ENCODE measurements around the gene CCDC83.

The CCDC83 gene

GRCh38 chr11:85955531-85955930, 100.3 kb downstream of the CCDC83 start:
- Histone ChIP-seq H2BK12ac (ENCODE audit: low read length in 2 of 2) (no peak overlapping the region), H3K9ac (ENCODE audit: low read length) (peak overlapping the region; percentile 23), H3K9me3 (ENCODE audit: control insufficient read depth, low read length) (no peaks in the 10 kb centered on the region), H3K18ac (ENCODE audit: low read depth in 1 of 2, low read length in 2 of 2) (no peak overlapping the region), H2BK5ac (ENCODE audit: low read depth, low read length, poor library complexity, severe bottlenecking) (no peak overlapping the region), H3K27ac (ENCODE audit: low read length, poor library complexity, severe bottlenecking) (peak overlapping the region; percentile 74), H2BK15ac (ENCODE audit: low read depth, poor library complexity, severe bottlenecking) (no peak overlapping the region), H4K91ac (ENCODE audit: low read length) (no peak overlapping the region), H3K14ac (ENCODE audit: low read length in 2 of 2) (no peak overlapping the region), H3K36me3 (ENCODE audit: control insufficient read depth in 1 of 2, insufficient read depth in 2 of 2, low read depth in 1 of 2, low read length in 2 of 2) (peaks cover 17 to 69% of the 10 kb centered on the region in 2 experiments), H4K8ac (ENCODE audit: low read length) (no peak overlapping the region), H2AK5ac (ENCODE audit: low read length, severe bottlenecking) (no peak overlapping the region), H3K79me1 (replicated peaks; ENCODE audit: low read length, poor library complexity, severe bottlenecking) (peaks cover 15% of the 10 kb centered on the region), H3K4me1 (ENCODE audit: control insufficient read depth, insufficient read depth, low read depth, low read length) (peaks cover 10% of the 10 kb centered on the region), H2BK120ac (ENCODE audit: low read depth, low read length) (no peak overlapping the region), H3K4ac (ENCODE audit: low read depth in 1 of 2, low read length in 2 of 2) (no peak overlapping the region), H2AFZ (ENCODE audit: low read depth, low read length) (no peak overlapping the region), H3K23ac (ENCODE audit: low read length in 2 of 2) (no peak overlapping the region), H3K27me3 (ENCODE audit: control insufficient read depth in 1 of 2, insufficient read depth in 1 of 2, low read length in 2 of 2) (no peaks in the 10 kb centered on the region), H3K4me3 (ENCODE audit: insufficient read depth in 1 of 2, low read depth in 1 of 2, low read length in 2 of 2) (no peak overlapping the region), H3K4me2 (ENCODE audit: low read length, poor library complexity, severe bottlenecking) (no peak overlapping the region)
- 43% methylated on average over 1 of the region's 1 CpG for WGBS
- peak; percentile 75 for DNase-seq

GRCh38 chr11:85960678-85961077, 105.5 kb downstream of the CCDC83 start:
- Histone ChIP-seq H4K91ac (ENCODE audit: low read length) (no peak overlapping the region), H2AFZ (ENCODE audit: low read depth, low read length) (no peak overlapping the region), H3K4me3 (ENCODE audit: insufficient read depth in 1 of 2, low read depth in 1 of 2, low read length in 2 of 2) (no peak overlapping the region), H3K79me1 (replicated peaks; ENCODE audit: low read length, poor library complexity, severe bottlenecking) (peaks cover 6% of the 10 kb centered on the region), H3K4me2 (ENCODE audit: low read length, poor library complexity, severe bottlenecking) (no peak overlapping the region), H2AK5ac (ENCODE audit: low read length, severe bottlenecking) (no peak overlapping the region), H3K18ac (ENCODE audit: low read depth in 1 of 2, low read length in 2 of 2) (no peak overlapping the region), H2BK5ac (ENCODE audit: low read depth, low read length, poor library complexity, severe bottlenecking) (no peak overlapping the region), H4K8ac (ENCODE audit: low read length) (no peak overlapping the region), H3K9me3 (ENCODE audit: control insufficient read depth, low read length) (no peaks in the 10 kb centered on the region), H3K9ac (ENCODE audit: low read length) (no peak overlapping the region), H3K27me3 (ENCODE audit: control insufficient read depth in 1 of 2, insufficient read depth in 1 of 2, low read length in 2 of 2) (no peaks in the 10 kb centered on the region), H3K4me1 (ENCODE audit: control insufficient read depth, insufficient read depth, low read depth, low read length) (peaks cover 7% of the 10 kb centered on the region), H2BK15ac (ENCODE audit: low read depth, poor library complexity, severe bottlenecking) (no peak overlapping the region), H3K4ac (ENCODE audit: low read depth in 1 of 2, low read length in 2 of 2) (no peak overlapping the region), H3K27ac (ENCODE audit: low read length, poor library complexity, severe bottlenecking) (no peak overlapping the region), H2BK12ac (ENCODE audit: low read length in 2 of 2) (no peak overlapping the region), H2BK120ac (ENCODE audit: low read depth, low read length) (no peak overlapping the region), H3K14ac (ENCODE audit: low read length in 2 of 2) (no peak overlapping the region), H3K23ac (ENCODE audit: low read length in 2 of 2) (no peak overlapping the region), H3K36me3 (ENCODE audit: control insufficient read depth in 1 of 2, insufficient read depth in 2 of 2, low read depth in 1 of 2, low read length in 2 of 2) (peaks cover 14 to 88% of the 10 kb centered on the region in 2 experiments)
- no peak for DNase-seq
- 96% methylated on average over 3 of the region's 3 CpGs for WGBS

- H2BK12ac ChIP-seq (ENCODE audit: low read length in 2 of 2): no peak overlapping the region
- H3K18ac ChIP-seq (ENCODE audit: low read depth in 1 of 2, low read length in 2 of 2): no peak overlapping the region
- no peak overlapping the region for H3K4me3 ChIP-seq (ENCODE audit: insufficient read depth in 1 of 2, low read depth in 1 of 2, low read length in 2 of 2)
- no peak overlapping the region for H3K4ac ChIP-seq (ENCODE audit: low read depth in 1 of 2, low read length in 2 of 2)
- H2BK5ac ChIP-seq (ENCODE audit: low read depth, low read length, poor library complexity, severe bottlenecking): no peak overlapping the region
- H3K23ac ChIP-seq (ENCODE audit: low read length in 2 of 2): no peak overlapping the region
- no peaks in the 10 kb centered on the region for H3K27me3 ChIP-seq (ENCODE audit: control insufficient read depth in 1 of 2, insufficient read depth in 1 of 2, low read length in 2 of 2)
- no peak overlapping the region for H4K8ac ChIP-seq (ENCODE audit: low read length)
- no peak overlapping the region for H2BK15ac ChIP-seq (ENCODE audit: low read depth, poor library complexity, severe bottlenecking)
- H3K9me3 ChIP-seq (ENCODE audit: control insufficient read depth, low read length): no peaks in the 10 kb centered on the region
- 69% methylated on average over 6 of the region's 6 CpGs for WGBS
- H2AFZ ChIP-seq (ENCODE audit: low read depth, low read length): no peak overlapping the region
- H2AK5ac ChIP-seq (ENCODE audit: low read length, severe bottlenecking): no peak overlapping the region
- peaks cover 19 to 86% of the 10 kb centered on the region in 2 experiments for H3K36me3 ChIP-seq (ENCODE audit: control insufficient read depth in 1 of 2, insufficient read depth in 2 of 2, low read depth in 1 of 2, low read length in 2 of 2)
- H3K27ac ChIP-seq (ENCODE audit: low read length, poor library complexity, severe bottlenecking): no peak overlapping the region
- H3K79me1 ChIP-seq (replicated peaks; ENCODE audit: low read length, poor library complexity, severe bottlenecking): peaks cover 6% of the 10 kb centered on the region
- H3K9ac ChIP-seq (ENCODE audit: low read length): no peak overlapping the region
- no peak overlapping the region for H4K91ac ChIP-seq (ENCODE audit: low read length)
- no peak overlapping the region for H3K14ac ChIP-seq (ENCODE audit: low read length in 2 of 2)
- H3K4me2 ChIP-seq (ENCODE audit: low read length, poor library complexity, severe bottlenecking): no peak overlapping the region
- no peak overlapping the region for H2BK120ac ChIP-seq (ENCODE audit: low read depth, low read length)
- peaks cover 7% of the 10 kb centered on the region for H3K4me1 ChIP-seq (ENCODE audit: control insufficient read depth, insufficient read depth, low read depth, low read length)
- DNase-seq: no peak
Observed at GRCh38 chr11:85961130-85961529, 105.9 kb downstream of the CCDC83 start.

GRCh38 chr11:85961930-85962363, 106.8 kb downstream of the CCDC83 start:
- WGBS: 87% methylated on average over 5 of the region's 5 CpGs

More at GRCh38 chr11:85961930-85962363, 106.8 kb downstream of the CCDC83 start:
- Histone ChIP-seq H3K14ac (ENCODE audit: low read length in 2 of 2) (no peak overlapping the region), H3K36me3 (ENCODE audit: control insufficient read depth in 1 of 2, insufficient read depth in 2 of 2, low read depth in 1 of 2, low read length in 2 of 2) (peaks cover 15 to 86% of the 10 kb centered on the region in 2 experiments), H3K79me1 (replicated peaks; ENCODE audit: low read length, poor library complexity, severe bottlenecking) (peaks cover 6% of the 10 kb centered on the region), H2AFZ (ENCODE audit: low read depth, low read length) (no peak overlapping the region), H3K9ac (ENCODE audit: low read length) (no peak overlapping the region), H4K8ac (ENCODE audit: low read length) (no peak overlapping the region), H4K91ac (ENCODE audit: low read length) (no peak overlapping the region), H3K4me2 (ENCODE audit: low read length, poor library complexity, severe bottlenecking) (no peak overlapping the region), H2BK120ac (ENCODE audit: low read depth, low read length) (no peak overlapping the region), H3K18ac (ENCODE audit: low read depth in 1 of 2, low read length in 2 of 2) (no peak overlapping the region), H3K27me3 (ENCODE audit: control insufficient read depth in 1 of 2, insufficient read depth in 1 of 2, low read length in 2 of 2) (no peaks in the 10 kb centered on the region), H2BK12ac (ENCODE audit: low read length in 2 of 2) (no peak overlapping the region), H3K4me3 (ENCODE audit: insufficient read depth in 1 of 2, low read depth in 1 of 2, low read length in 2 of 2) (no peak overlapping the region), H3K9me3 (ENCODE audit: control insufficient read depth, low read length) (no peaks in the 10 kb centered on the region), H2BK15ac (ENCODE audit: low read depth, poor library complexity, severe bottlenecking) (no peak overlapping the region), H3K4me1 (ENCODE audit: control insufficient read depth, insufficient read depth, low read depth, low read length) (peaks cover 5% of the 10 kb centered on the region), H3K23ac (ENCODE audit: low read length in 2 of 2) (no peak overlapping the region), H2BK5ac (ENCODE audit: low read depth, low read length, poor library complexity, severe bottlenecking) (no peak overlapping the region), H3K4ac (ENCODE audit: low read depth in 1 of 2, low read length in 2 of 2) (no peak overlapping the region), H2AK5ac (ENCODE audit: low read length, severe bottlenecking) (no peak overlapping the region), H3K27ac (ENCODE audit: low read length, poor library complexity, severe bottlenecking) (no peak overlapping the region)
- DNase-seq: no peak

Measured in mesenchymal stem cell (in vitro differentiated cells and primary cell).